NCI-H82 treated with DMSO at 0.1 percent for 48 hours (cell line): ENCODE measurements around the gene OPA3.

Source experiments
- DNase-seq: peaks from one replicate; lab custom pipeline; 2025; ENCODE audit not compliant: unreplicated experiment; lab: John Stamatoyannopoulos, UW

Gene OPA3

DNA sequence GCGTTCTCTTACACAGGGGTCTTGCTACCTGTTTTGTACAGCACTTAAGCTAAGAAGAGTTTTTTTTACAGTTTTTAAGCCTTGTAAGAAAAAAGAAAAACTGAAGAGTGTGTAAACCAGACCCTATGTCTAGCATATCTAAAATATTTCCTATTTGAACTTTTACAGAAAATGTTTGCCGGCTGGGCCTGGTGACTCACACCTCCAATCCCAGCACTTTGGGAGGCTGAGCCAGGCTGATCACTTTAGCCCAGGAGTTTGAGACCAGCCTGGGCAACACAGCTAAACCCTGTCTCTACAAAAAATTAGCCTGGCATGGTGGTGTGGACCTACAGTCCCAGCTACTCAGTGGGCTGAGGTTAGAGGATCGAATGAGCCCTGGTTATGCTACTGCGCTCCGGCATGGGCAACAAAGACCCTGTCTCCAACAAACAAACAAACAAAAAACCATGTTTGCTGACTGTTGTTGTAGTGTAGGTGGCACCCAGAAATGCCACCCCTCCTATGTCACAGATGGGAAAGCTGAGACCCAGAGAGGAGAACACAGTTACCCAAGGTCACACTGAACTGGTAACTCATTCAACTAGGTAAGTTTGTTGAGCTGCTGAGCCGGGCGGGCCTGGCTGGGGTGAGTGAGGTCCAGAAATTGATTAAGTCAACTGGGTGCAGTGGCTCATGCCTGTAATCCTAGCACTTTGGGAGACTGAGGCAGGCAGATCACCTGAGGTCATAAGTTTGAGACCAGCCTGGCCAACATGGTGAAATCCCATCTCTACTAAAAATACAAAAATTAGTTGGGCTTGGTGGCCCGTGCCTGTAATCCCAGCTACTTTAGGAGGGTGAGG, 79.2 kb downstream of the OPA3 start:
- DNase-seq: no peak

DNA sequence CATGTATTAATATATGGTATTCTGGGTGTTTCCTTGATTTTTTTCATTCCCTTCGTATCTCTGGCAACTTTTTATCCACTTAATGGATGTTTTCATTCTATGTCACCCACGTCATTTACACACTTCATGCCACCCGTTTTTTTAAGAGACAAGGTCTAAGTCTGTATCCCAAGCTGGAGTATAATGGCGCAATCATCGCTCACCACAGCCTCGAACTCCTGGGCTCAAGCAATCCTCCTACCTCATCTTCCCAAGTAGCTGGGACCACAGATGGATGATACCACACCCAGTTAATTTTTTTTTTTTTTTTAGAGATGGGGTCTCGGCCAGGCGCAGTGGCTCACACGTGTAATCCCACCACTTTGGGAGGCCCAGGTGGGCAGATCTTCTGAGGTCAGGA, 80.7 kb downstream of the OPA3 start:
- DNase-seq: no peak

DNA sequence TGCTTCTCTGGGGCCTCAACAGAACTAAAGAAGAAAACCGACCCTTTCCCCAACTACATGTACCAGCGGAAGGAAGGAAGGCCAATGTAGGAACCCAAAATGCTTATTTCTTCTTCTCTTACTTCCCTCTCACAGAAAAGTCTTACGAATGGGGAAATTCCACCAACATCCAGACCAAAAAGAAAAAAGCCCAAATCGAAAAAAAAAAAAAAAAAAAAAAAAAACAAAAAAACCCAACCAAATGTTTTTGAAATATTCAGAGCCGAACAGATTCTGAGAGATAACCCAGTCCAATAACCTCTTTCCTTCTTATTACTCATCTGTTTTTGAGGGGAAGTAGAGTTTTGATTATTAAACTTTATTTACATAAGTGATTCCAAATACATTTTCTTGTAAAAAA, 82.5 kb downstream of the OPA3 start:
- no peak for DNase-seq

DNA sequence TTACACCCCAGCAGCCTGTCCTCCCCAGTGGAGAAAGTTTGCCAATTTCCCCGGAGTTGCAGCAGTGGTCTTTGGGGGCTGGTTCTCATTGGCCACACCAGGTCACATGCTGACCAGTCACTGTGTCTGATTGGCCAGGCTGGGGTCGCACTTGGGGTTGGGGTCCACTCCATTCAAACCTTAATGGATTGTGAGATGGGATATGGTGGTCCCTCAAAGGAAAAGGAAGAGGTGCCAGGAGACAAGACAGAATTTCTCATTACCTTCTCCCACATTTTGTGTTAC, 82.9 kb downstream of the OPA3 start:
- DNase-seq: no peak

DNA sequence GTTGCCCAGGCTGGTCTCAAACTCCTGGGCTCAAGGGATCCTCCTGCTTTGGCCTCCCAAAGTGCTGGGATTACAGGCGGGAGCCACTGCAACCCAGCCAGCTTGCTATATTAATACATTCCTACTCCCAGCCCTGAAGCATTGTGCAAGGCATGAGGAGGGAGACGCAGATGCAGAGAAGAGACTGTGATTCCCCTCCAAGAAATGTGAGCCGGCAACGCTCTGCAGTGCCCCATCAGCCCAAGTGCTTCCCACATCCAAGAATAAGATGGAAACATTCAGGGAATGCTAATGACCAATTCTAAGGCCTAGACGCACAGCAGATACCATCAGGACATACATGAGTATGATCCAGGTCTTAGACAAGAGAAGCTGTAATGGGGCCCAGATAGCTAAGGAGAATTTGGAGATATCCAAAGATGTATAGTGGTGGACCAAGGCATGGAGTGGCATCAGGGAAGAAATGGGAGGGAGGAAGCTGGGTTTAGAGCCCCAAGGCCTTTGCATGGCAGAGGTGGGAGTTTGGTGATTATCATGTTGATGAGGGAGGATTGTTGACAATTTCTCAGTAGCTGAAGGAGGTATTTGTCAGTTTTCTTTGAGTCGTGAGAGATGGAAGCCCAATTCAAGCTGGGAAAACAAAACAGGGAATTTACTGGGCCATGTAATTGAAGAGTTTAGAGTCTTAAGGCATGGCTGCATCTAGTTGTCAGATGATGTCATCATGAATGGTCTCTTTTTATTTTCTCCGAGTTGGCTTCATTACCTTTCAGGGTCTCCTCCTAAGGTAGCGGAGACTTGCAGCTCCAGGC, 83.5 kb downstream of the OPA3 start:
- DNase-seq: no peak

DNA sequence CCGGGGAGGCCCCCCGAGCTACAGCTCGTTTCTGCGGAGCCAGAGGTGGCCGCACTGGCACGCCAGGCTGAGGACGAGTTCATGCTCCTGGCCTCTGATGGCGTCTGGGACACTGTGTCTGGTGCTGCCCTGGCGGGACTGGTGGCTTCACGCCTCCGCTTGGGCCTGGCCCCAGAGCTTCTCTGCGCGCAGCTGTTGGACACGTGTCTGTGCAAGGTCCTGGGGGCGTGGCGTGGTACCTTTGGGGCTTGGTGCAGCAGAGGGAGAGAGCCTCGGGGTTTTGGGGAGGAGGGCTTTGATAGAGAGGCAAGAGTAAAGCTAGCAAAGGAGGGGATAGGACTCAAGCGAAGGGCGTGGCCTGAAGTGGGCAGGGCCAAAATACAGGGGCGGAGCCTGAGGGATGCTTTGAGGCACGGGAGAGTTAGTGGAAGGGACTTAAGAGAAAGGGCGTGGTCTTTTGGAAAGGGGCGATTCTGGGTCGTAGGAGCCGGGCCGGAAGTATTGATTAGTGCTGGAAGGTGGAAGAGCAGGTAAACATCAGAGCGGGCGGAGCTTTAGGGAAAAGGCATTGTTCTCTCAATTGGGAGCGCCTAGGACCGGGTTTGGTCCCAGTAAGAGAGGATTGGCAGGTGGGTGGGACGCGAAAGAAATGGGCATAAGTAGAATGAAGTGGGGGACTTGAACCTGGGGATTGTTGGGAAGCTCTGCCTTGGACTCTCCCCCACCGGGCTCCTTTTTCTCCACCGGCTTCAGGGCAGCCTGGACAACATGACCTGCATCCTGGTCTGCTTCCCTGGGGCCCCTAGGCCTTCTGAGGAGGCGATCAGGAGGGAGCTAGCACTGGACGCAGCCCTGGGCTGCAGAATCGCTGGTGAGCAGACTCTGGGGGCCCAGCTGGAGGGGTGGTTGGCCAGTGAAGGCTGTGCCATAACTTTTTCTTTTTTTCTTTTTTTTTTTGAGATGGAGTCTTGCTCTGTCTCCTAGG, 85.1 kb downstream of the OPA3 start:
- peak; percentile 95 for DNase-seq

DNA sequence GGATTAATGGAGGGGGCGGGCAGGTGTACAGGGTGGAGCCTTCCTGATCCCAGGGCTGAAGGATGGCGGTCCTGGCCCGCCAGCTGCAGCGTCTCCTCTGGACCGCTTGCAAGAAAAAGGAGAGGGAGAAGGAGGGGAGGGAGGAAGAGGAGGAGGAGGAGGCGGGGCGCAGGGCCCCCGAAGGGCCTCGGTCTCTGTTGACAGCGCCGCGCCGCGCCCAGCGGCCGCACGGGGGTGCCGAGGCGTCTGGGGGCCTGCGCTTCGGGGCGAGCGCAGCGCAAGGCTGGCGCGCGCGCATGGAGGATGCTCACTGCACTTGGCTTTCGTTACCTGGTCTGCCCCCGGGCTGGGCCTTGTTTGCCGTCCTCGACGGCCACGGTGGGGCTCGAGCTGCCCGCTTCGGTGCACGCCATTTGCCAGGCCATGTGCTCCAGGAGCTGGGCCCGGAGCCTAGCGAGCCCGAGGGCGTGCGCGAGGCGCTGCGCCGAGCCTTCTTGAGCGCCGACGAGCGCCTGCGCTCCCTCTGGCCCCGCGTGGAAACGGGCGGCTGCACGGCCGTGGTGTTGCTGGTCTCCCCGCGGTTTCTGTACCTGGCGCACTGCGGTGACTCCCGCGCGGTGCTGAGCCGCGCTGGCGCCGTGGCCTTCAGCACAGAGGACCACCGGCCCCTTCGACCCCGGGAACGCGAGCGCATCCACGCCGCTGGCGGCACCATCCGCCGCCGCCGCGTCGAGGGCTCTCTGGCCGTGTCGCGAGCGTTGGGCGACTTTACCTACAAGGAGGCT, 86.0 kb downstream of the OPA3 start, which contains the start of gene PPM1N:
Gene PPM1N (plus strand): TSS at position 33 of the 785 bp plus-strand sequence. CDS start 30 bp downstream, at position 63.
- peak; percentile 85 for DNase-seq

DNA sequence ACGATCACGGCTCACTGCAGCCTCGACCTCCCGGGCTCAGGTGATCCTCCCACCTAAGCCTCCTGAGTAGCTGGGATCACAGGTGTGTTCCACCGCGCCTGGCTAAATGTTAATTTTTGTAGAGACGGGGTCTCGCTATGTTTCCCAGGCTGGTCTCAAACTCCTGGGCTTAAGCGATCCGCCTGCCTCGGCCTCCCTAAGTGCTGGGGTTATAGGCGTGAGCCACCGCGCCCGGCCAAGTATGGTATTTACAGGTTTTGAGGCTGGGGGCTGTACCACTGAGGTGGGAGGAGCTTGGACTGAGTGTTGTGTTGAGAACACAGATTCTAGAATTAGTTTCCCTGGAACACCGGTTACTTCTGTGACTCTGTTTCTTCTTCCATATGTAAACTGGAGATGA, 86.8 kb downstream of the OPA3 start:
- DNase-seq: no peak

DNA sequence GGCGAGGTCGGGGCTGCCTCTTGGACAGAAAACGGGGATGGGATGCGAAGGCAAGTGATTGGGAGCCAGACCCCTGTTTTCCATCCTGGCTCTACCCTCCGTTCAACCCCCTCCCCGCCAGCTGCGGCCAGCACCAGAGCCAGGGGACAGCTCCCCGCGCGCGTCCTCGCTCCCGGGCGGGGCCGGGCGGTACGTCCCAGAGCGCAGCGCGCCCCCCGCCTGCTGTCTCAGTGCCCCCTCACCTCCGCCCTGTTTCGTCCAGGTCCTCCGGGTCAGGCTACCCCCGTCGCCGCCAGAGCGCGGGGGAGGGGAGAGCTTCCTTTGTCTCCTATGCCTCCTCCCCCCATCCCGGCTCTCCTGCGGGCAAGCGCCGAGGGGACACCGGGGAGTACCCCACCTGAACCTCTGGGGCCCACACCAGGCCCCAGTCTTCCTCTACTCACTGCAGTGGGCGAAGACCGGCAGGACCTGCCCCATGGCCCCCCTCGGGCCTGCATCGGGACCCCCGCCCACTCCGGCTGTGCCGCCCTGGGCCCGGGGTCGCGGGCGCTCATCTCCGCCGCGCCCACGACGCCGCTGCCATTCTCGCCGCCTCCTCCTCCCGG, 88.2 kb downstream of the OPA3 start:
- no peak for DNase-seq

DNA sequence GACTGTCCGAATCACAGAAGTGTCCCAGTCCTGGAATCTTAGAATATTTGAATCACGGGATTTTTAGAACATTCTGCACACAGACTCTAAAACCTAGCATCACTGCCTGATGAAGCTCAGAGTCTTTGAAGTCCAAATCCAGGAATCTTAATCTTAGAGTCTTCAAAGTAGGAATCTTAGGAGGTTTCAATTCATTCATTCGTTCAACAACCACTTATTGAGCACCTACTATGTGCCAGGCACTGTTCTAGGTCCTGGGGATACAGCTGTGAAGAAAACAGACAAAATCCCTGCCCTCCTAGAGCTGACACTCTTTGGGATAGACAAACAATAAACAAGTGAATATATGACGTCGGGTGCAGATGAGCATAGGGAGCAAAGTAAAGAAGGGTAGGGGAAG, 89.4 kb downstream of the OPA3 start:
- no peak for DNase-seq

DNA sequence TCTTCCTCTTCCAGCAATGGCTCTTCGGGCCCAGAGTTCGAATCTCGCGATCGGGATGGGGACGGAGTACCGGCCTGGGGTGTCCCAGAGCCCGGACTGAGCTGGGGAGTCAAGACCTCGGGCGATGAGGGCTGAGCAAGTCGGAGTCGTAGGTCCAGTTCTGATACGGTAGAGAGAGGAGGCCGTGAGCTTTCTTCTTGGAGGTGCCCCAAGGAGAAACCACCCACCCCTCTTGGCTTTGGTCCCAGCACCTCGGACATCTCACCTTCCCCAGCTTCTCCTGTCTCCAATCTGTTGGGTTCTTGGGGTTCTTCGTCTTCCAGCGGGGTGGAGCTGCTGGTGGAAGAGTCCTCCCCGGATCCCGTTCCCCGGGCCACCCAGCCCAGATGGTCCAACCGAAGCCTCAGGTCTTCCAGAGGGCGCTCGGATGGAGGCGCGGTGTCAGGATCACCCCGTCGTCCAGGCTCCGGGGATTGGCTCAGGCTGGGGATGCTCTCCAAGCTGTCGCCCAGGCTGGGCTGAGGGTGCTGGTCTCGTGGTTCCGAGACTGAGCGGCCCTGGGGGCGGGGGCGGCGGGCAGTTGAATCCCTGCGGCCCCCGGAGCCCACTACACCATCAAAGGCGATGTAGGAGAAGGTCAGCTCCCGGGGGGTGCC, 90.2 kb downstream of the OPA3 start:
- no peak for DNase-seq

DNA sequence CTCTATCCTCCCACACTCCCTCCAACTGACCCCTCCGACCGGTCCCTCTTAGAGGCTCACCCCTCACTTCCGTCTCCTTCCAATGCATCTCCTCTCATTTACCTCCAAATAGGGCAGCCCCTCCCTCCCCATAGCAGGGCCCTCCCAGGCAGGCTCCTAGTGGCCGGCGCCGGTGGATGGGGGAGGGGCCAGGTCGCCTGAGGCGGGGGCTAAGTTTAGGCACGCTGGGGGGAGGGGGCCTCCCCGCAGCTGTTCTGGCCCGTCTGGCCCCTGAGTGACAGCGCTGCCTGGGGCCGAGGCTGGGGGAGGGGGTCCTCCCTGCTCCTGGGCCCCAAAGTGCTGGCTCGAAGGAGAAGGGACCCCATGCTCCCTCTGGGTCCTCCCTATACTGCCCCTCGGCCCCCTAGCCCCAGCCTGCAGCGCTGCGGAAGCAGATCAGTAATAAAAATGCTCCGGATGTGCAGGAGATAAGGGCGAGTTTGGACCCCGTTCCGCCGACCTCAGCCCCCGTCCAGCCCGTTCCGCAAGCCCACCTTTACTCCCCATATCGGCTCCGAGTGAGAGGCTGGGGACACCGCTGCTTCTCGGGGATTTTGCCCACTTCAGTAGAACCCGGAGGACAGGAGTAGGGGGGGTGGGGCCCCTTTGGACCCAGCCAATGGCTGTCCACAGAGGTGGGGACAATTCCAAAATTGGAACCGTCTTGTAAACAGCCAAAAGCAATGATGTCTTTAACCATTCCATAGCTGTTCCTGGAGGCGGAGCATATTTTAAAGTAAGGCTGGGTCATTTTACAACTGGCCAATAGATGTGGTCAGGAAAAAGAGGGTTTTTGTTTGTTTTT, 91.8 kb downstream of the OPA3 start:
- peak; percentile 81 for DNase-seq

DNA sequence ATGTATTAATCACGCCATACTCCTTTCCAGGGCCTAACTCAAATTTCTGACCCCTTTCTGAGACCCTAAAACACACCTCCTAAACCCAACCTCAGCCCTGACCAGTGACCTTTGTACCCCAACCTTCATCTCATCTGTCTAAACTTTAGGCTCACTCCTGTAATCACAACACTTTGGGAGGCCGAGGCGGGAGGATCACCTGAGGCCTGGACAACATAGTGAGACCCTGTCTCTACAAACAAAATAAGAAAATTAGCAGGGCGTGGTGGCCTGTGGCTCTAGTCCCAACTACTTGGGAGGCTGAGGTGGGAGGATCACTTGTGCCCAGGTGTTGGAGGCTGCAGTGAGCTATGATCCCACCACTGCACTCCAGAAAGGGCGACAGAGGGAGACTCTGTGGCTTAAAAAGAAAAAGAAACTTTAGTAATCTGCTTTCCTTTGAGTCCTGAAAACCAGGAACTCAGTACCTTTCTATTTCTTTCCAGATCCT, 92.4 kb downstream of the OPA3 start:
- no peak for DNase-seq

DNA sequence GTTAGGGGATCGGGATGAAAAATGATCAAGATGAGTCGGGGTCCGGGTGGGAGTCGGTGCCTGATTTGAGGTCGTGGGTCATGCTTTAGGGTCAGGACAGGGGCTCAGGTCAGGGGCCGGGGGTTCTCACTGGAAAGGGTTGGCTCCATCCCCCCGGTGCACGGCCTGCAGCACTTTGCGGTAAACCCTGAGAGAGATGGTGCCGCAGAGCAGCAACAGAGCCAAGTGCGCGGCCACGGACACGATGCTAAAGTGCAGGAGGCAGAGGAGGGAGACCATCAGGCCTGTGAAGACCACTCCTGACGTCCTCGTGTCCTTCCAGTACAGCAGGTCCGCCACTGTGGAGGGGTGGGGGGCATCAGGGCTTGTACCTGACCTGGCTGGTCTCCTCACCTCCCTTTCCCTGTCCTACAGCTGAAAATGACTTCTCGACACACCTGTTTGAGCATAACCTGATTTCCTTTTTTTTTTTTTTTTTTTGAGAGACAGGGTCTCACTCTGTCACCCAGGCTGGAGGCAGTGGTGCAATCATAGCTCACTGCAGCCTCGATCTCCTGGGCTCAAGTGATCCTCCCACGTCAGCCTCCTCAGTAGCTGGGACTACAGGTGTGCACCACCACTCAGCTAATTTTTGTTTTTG, 95.3 kb downstream of the OPA3 start:
- no peak for DNase-seq

DNA sequence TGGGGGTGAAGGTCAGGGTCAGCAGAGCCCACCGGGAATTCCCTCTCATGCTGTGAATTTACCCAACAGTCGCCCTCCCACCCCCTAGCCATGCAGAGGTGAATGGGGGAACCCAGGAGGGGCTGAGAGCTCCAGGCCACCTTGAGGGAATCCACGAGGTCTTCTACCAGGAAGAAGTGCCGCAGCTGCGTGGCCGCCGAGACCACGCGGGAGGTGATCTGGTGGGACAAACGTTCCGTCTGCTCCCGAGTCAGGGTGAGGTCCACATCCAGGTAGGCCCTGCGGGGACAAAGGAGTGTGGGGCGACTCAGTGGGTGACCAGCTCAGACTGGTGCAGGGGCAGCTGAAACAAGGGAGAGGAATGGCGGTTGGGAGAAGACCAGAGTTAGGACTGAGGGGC, 95.9 kb downstream of the OPA3 start:
- DNase-seq: no peak

DNA sequence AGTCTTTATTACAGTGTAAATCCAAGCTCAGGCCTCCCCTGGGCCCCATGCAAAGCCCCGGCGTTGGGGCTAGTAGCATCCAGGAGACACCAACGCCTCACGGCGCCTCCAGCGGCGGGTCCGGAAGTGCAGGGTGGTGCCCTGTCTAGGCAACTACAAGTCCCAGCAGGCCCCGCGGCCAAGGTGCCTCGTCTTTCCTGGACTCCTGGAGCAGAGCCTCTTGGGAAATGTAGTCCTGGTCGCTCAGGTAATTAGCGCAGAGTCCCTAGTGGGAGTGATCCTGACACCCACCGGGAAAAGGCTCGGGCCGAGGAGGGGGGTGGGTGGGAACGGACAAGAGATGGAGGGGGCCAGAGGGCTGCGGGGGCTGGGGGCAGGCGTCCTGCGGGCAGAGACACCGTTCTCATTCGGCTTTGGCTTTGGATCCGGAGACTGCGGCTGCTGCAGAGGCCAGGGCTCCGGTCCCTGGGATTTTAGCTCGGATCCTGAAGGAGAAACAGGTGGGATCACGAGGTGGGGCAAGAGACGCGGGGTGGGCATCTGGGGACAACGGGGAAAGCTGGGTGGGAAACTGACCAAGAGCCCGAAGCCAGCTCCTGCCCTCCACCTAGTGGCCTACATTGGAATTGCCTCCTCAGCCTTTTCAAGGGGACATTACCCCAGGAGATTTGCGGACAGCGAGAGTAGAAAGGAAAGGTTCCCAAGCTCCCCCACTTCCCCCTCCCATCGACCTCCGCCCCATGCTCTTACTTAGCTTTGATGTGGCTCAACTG, 99.1 kb downstream of the OPA3 start:
- DNase-seq: peak; percentile 93

DNA sequence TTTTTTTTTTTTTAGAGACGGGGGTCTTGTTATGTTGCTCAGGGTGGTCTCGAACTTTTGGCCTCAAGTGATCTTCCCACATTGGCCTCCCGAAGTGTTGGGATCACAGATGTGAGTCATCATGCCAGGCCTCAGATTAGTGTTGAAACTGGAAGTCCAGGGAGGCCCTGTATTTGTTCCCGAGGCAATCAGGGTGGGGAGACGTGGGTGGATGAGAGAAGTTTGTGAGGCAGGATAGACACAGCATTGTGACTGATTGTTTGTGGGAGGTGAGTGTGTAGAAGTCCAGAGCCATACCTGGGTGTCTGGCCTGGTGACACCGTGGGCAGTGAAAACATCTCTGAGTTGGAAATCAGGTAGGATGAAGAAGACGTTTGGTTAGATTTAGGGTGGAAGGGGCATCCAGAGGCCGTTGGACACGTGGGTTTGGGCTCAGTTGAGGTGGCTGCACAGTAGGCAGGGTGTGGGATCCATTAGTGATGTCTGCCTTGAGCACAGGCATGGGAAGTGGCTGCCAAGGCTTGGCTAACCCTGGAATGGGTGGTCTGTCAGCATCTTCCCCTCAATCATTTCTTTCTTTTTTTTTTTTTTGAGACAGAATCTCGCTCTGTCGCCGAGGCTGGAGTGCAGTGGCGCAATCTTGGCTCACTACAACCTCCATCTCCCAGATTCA, 100.2 kb downstream of the OPA3 start:
- no peak for DNase-seq
